ENCODE data around the gene ANKS1B. TPM values are rescaled to one million over a fixed set of nuclear protein-coding genes. Genes with fewer than 3 reads are reported as not detected.

Gene ANKS1B
- total RNA-seq, 1 experiment from 2014 or later: 18.8 TPM

- ChIA-PET POLR2A (no interaction called here), CTCF (interaction anchor here (1.2 kb wide), 1 partner anchor 9 kb away, joined by 3 read pairs; no protein-coding TSS in a partner anchor)
- intact Hi-C loops (cut with micrococcal nuclease): no loop called here
- Mint-ChIP-seq H3K36me3 (ENCODE audit: insufficient read depth, unreplicated experiment) (no peaks in the 10 kb centered on the region), H3K4me1 (ENCODE audit: insufficient read depth, unreplicated experiment) (peaks cover 5% of the 10 kb centered on the region), H3K27me3 (ENCODE audit: insufficient read depth, unreplicated experiment) (no peaks in the 10 kb centered on the region), H3K9me3 (ENCODE audit: unreplicated experiment) (peaks cover 7% of the 10 kb centered on the region), H3K27ac (ENCODE audit: low read depth, unreplicated experiment) (no peak overlapping the region), H3K4me3 (ENCODE audit: unreplicated experiment) (no peak overlapping the region)
- DNase-seq (ENCODE audit: unreplicated experiment): peak; percentile 70
- no peak for TF ChIP-seq CTCF (IDR thresholded peaks at IDR 0.05; ENCODE audit: unreplicated experiment)
- no TSS peak for BruUV-seq (replicated peaks)
Observed at GRCh38 chr12:99099786-99100185, 885.0 kb downstream of the ANKS1B start.

GRCh38 chr12:99097171-99097570 is 887.6 kb downstream of the ANKS1B start:
- no peak for DNase-seq (ENCODE audit: unreplicated experiment)
- no peak overlapping the region for H3K4me3 Mint-ChIP-seq (ENCODE audit: unreplicated experiment)
- no peak overlapping the region for H3K27ac Mint-ChIP-seq (ENCODE audit: low read depth, unreplicated experiment)
- CTCF ChIA-PET: no interaction called here
- POLR2A ChIA-PET: no interaction called here
- peaks cover 7% of the 10 kb centered on the region for H3K9me3 Mint-ChIP-seq (ENCODE audit: unreplicated experiment)
- H3K27me3 Mint-ChIP-seq (ENCODE audit: insufficient read depth, unreplicated experiment): no peaks in the 10 kb centered on the region
- H3K4me1 Mint-ChIP-seq (ENCODE audit: insufficient read depth, unreplicated experiment): peaks cover 4% of the 10 kb centered on the region
- BruUV-seq (replicated peaks): no TSS peak
- intact Hi-C loops (cut with micrococcal nuclease): no loop called here
- TF ChIP-seq CTCF (IDR thresholded peaks at IDR 0.05; ENCODE audit: unreplicated experiment): no peak
- H3K36me3 Mint-ChIP-seq (ENCODE audit: insufficient read depth, unreplicated experiment): no peaks in the 10 kb centered on the region

- no peak for DNase-seq (ENCODE audit: unreplicated experiment)
- no peaks in the 10 kb centered on the region for H3K36me3 Mint-ChIP-seq (ENCODE audit: insufficient read depth, unreplicated experiment)
- POLR2A ChIA-PET: no interaction called here
- intact Hi-C loops (cut with micrococcal nuclease): no loop called here
- no peak overlapping the region for H3K27ac Mint-ChIP-seq (ENCODE audit: low read depth, unreplicated experiment)
- H3K27me3 Mint-ChIP-seq (ENCODE audit: insufficient read depth, unreplicated experiment): no peaks in the 10 kb centered on the region
- CTCF ChIA-PET: interaction anchor here (0.5 to 0.6 kb wide), 2 partner anchors 9 to 805 kb away, joined by 3 to 4 read pairs; no protein-coding TSS in a partner anchor
- no peaks in the 10 kb centered on the region for H3K4me1 Mint-ChIP-seq (ENCODE audit: insufficient read depth, unreplicated experiment)
- BruUV-seq (replicated peaks): no TSS peak
- peaks cover 8% of the 10 kb centered on the region for H3K9me3 Mint-ChIP-seq (ENCODE audit: unreplicated experiment)
- no peak for TF ChIP-seq CTCF (IDR thresholded peaks at IDR 0.05; ENCODE audit: unreplicated experiment)
- no peak overlapping the region for H3K4me3 Mint-ChIP-seq (ENCODE audit: unreplicated experiment)
Observed at GRCh38 chr12:99093166-99093565, 891.6 kb downstream of the ANKS1B start.

GRCh38 chr12:99092100-99092851 is 892.5 kb downstream of the ANKS1B start:
- no TSS peak for BruUV-seq (replicated peaks)
- DNase-seq (ENCODE audit: unreplicated experiment): no peak
- H3K36me3 Mint-ChIP-seq (ENCODE audit: insufficient read depth, unreplicated experiment): no peaks in the 10 kb centered on the region
- CTCF ChIA-PET: interaction anchor here (0.5 to 0.9 kb wide), 5 partner anchors 9 to 642 kb away, joined by 3 read pairs; no protein-coding TSS in a partner anchor
- intact Hi-C loops (cut with micrococcal nuclease): no loop called here
- TF ChIP-seq CTCF (IDR thresholded peaks at IDR 0.05; ENCODE audit: unreplicated experiment): no peak
- H3K9me3 Mint-ChIP-seq (ENCODE audit: unreplicated experiment): peaks cover 8% of the 10 kb centered on the region
- peaks cover 1% of the 10 kb centered on the region for H3K4me1 Mint-ChIP-seq (ENCODE audit: insufficient read depth, unreplicated experiment)
- H3K27ac Mint-ChIP-seq (ENCODE audit: low read depth, unreplicated experiment): no peak overlapping the region
- no peaks in the 10 kb centered on the region for H3K27me3 Mint-ChIP-seq (ENCODE audit: insufficient read depth, unreplicated experiment)
- H3K4me3 Mint-ChIP-seq (ENCODE audit: unreplicated experiment): no peak overlapping the region
- POLR2A ChIA-PET: interaction anchor here (0.5 kb wide), 1 partner anchor 475 kb away, joined by 3 read pairs; no protein-coding TSS in a partner anchor

Data from MCF 10A (cell line).